Breast epithelium (tissue), 4 donors: ENCODE results near the gene MARF1. TPM values are rescaled to one million over a fixed set of nuclear protein-coding genes. Genes with fewer than 3 reads are reported as not detected.
"Not testable (repeated sequence)": the region's sequence is repeated elsewhere in the genome, so short reads cannot be mapped to it uniquely, and the experiment has no call there.

Experiments
- DNase-seq, 2 donors: peaks; one replicate each; pipeline ENCODE4 v3.0.0-alpha.2; 2019; ENCODE audit warnings: low spot score in 2 of 2
- H3K27ac ChIP-seq, 2 donors: fragments of 200-600 bp; sonication (generic) in 1 of 2; one replicate each; pipeline ENCODE4 v1.5.1; 2016 to 2019; ENCODE audit warnings: mild to moderate bottlenecking in 1 of 2
- H3K27me3 ChIP-seq, 2 donors: fragments of 200-600 bp; sonication (generic) in 1 of 2; one replicate each; pipeline versions ENCODE4 v1.5.1 to v1.6.0; 2017 to 2019; ENCODE audit warnings: control low read depth in 1 of 2, mild to moderate bottlenecking in 1 of 2
- H3K36me3 ChIP-seq: fragments of 200-600 bp; one replicate; pipeline ENCODE4 v1.5.1; 2019
- H3K4me1 ChIP-seq, 2 donors: fragments of 200-600 bp; sonication (generic); one replicate each; pipeline ENCODE4 v1.5.1; 2016 to 2019; ENCODE audit warnings: control low read depth in 1 of 2
- H3K4me3 ChIP-seq, 3 donors: fragments of 200-600 bp; sonication (generic); 1 replicate in 2 of 3; 2 replicates in 1 of 3; pipeline ENCODE4 v1.5.1; 2016 to 2019; ENCODE audit warnings: mild to moderate bottlenecking in 3 of 3, moderate library complexity in 2 of 3
- H3K9me3 ChIP-seq, 2 donors: fragments of 200-600 bp; sonication (generic) in 1 of 2; one replicate each; pipeline ENCODE4 v1.5.1; 2016 to 2019; ENCODE audit warnings: control low read depth in 1 of 2
- CTCF ChIP-seq, 3 donors: fragments of 450-650 bp; IDR thresholded peaks; one replicate each; pipeline ENCODE4 v1.5.1; 2016 to 2017; ENCODE audit warnings: antibody characterized with exemption in 3 of 3, mild to moderate bottlenecking in 3 of 3, moderate library complexity in 3 of 3
- POLR2A ChIP-seq: fragments of 450-650 bp; IDR thresholded peaks from one replicate; pipeline ENCODE4 v1.6.1; 2016; ENCODE audit warnings: antibody characterized with exemption, mild to moderate bottlenecking, moderate library complexity
- POLR2AphosphoS5 ChIP-seq, 3 donors: sonication (generic); formaldehyde crosslinking; IDR thresholded peaks; one replicate each; pipeline ENCODE4 v1.6.1; 2017; ENCODE audit warnings: antibody characterized with exemption in 3 of 3
- intact Hi-C: fragments of 100-400 bp; cut with DNase I; formaldehyde crosslinking; loops from one replicate; pipeline ENCODE4 v1.15.1; 2023; ENCODE audit warnings: low total_unique reads
- total RNA-seq, 3 donors: library from RNA; depleted of rRNA; stranded (reverse); fragments of >200 nt; gene quantifications; one replicate each; pipeline ENCODE4 v1.1.0, GENCODE V29; 2016

MARF1 gene
- total RNA-seq, 3 donors from 2014 or later: 42.9 to 49.3 (median 47.5) TPM

GRCh38 chr16:15552507-15552906, 90.4 kb downstream of the MARF1 start:
- no peak overlapping the region for H3K4me3 ChIP-seq
- no peaks in the 10 kb centered on the region for H3K9me3 ChIP-seq
- no peaks in the 10 kb centered on the region for H3K36me3 ChIP-seq
- TF ChIP-seq CTCF (IDR thresholded peaks at IDR 0.05) (no peak), POLR2A (no peak), POLR2AphosphoS5 (IDR thresholded peaks at IDR 0.05) (no peak)
- H3K27ac ChIP-seq: no peak overlapping the region
- DNase-seq: no peak
- intact Hi-C loops: no loop called here
- no peaks in the 10 kb centered on the region for H3K4me1 ChIP-seq
- no peaks in the 10 kb centered on the region for H3K27me3 ChIP-seq

- DNase-seq: no peak
- H3K36me3 ChIP-seq: no peaks in the 10 kb centered on the region
- H3K27ac ChIP-seq: no peak overlapping the region
- no peak for TF ChIP-seq CTCF (IDR thresholded peaks at IDR 0.05)
- TF ChIP-seq POLR2A: no peak
- no peak for TF ChIP-seq POLR2AphosphoS5 (IDR thresholded peaks at IDR 0.05)
- no peak overlapping the region for H3K4me3 ChIP-seq
- H3K9me3 ChIP-seq: peaks cover 0 to 1% of the 10 kb centered on the region in 2 donors
- H3K4me1 ChIP-seq: no peaks in the 10 kb centered on the region
- intact Hi-C loops: no loop called here
- no peaks in the 10 kb centered on the region for H3K27me3 ChIP-seq
Measured at GRCh38 chr16:15548482-15548891, 94.5 kb downstream of the MARF1 start.

GRCh38 chr16:15547768-15548096, 95.2 kb downstream of the MARF1 start:
- Histone ChIP-seq H3K4me1 (no peaks in the 10 kb centered on the region), H3K36me3 (no peaks in the 10 kb centered on the region), H3K27me3 (no peaks in the 10 kb centered on the region), H3K4me3 (no peak overlapping the region), H3K9me3 (peaks cover 0 to 9% of the 10 kb centered on the region in 2 donors), H3K27ac (no peak overlapping the region)
- DNase-seq: no peak
- TF ChIP-seq POLR2A: no peak
- intact Hi-C loops: no loop called here

- H3K27ac ChIP-seq, intact Hi-C loops, H3K4me3 ChIP-seq, H3K27me3 ChIP-seq, H3K36me3 ChIP-seq, H3K4me1 ChIP-seq, DNase-seq: not testable (repeated sequence)
- peaks cover 0 to 10% of the 10 kb centered on the region in 2 donors for H3K9me3 ChIP-seq
Measured at GRCh38 chr16:15547072-15547767, 95.7 kb downstream of the MARF1 start.

GRCh38 chr16:15545544-15545943, 97.4 kb downstream of the MARF1 start:
- Histone ChIP-seq H3K27ac (no peak overlapping the region), H3K4me3 (no peak overlapping the region), H3K4me1 (no peaks in the 10 kb centered on the region), H3K27me3 (no peaks in the 10 kb centered on the region), H3K36me3 (no peaks in the 10 kb centered on the region), H3K9me3 (peaks cover 0 to 10% of the 10 kb centered on the region in 2 donors)
- TF ChIP-seq CTCF (IDR thresholded peaks at IDR 0.05): no peak
- TF ChIP-seq POLR2AphosphoS5 (IDR thresholded peaks at IDR 0.05): no peak
- no peak for DNase-seq
- intact Hi-C loops: no loop called here

- Histone ChIP-seq H3K27me3 (no peaks in the 10 kb centered on the region), H3K9me3 (peaks cover 0 to 10% of the 10 kb centered on the region in 2 donors), H3K4me1 (no peaks in the 10 kb centered on the region), H3K27ac (no peak overlapping the region), H3K4me3 (no peak overlapping the region), H3K36me3 (no peaks in the 10 kb centered on the region)
- intact Hi-C loops: no loop called here
- no peak for DNase-seq
- TF ChIP-seq POLR2A: no peak
Measured at GRCh38 chr16:15544405-15544804, 98.5 kb downstream of the MARF1 start.

Other genes starting within 250 kb of the MARF1 start
- 10 to 100 TPM; 12.1 to 41.4 (median 19.5) TPM for gene MPV17L, start 247.4 kb downstream of the MARF1 start, total RNA-seq
- gene BMERB1, start 208.6 kb downstream of the MARF1 start, total RNA-seq: 10 to 100 TPM; 25.3 to 77.8 (median 38.7) TPM
- 10 to 100 TPM; 19.0 to 34.7 (median 34.1) TPM for gene NDE1, start 7.1 kb upstream of the MARF1 start, total RNA-seq
- 100 to 1,000 TPM in 1 of 3 donors, 10 to 100 TPM in 2; 11.7 to 144 (median 96.6) TPM for gene MYH11, start 213.9 kb upstream of the MARF1 start, total RNA-seq
- 10 to 100 TPM; 31.8 to 43.9 (median 40.8) TPM for gene CEP20, start 245.4 kb upstream of the MARF1 start, total RNA-seq